ENCODE data around the gene STON2. TPM values are rescaled to one million over a fixed set of nuclear protein-coding genes. Genes with fewer than 3 reads are reported as not detected.
A peak's percentile ranks its signal among the peaks of the same experiment; 100 is the strongest.

STON2 gene
- total RNA-seq, 4 donors from 2014 or later = 69.8 to 202 (median 97.0) TPM

DNA sequence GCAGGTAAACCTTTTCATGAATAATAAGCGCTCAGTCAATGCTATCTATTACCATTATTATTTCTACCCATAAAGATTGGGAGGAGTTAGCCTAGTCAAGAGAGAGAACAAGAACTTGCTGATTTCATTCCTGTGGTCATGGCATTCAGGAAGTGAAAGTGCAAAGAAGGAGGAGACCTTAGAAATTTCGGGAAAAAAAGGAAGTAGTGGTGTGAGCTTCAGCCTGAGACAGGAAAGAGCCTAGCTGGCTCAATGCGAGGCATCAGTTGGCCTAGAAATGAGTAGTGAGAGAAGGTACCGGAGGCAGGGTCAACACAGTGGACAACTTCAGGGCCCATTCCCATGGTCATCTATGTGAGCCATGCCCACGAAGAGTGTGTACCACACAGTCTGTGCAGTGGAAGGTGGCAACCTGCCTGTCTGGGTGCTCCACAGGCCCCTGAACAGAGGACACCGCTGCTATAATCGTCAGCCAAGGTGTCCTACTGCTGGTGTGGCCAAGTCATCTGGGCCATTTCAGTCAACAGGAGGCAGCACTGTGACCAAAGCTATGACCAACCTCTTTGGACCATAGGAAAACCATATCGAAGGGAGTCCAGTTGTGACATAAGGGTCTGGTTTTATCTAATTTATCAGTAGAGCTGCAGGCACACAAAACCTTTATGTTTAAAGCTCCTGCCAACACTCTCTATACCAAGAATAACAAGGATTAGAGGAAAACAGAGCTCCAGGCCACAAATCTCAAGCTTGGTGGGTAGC lies 16.2 kb upstream of the STON2 start:
- Histone ChIP-seq H3K9me3 (no peaks in the 10 kb centered on the region), H3K4me1 (peaks cover 0 to 5% of the 10 kb centered on the region in 2 donors), H3K27ac (peak overlapping the region in 1 of 3 donors; percentile 16), H3K4me3 (replicated peaks in 1 of 3) (no peak overlapping the region), H3K36me3 (no peaks in the 10 kb centered on the region), H3K27me3 (no peaks in the 10 kb centered on the region)
- 81 to 91% methylated on average over 8 of the region's 8 CpGs for WGBS, 2 donors
- no peak for DNase-seq
- intact Hi-C loops (cut with DNase I) = no loop called here
- TF ChIP-seq POLR2A (IDR thresholded peaks at IDR 0.05) = no peak
- TF ChIP-seq, protein P1, sequence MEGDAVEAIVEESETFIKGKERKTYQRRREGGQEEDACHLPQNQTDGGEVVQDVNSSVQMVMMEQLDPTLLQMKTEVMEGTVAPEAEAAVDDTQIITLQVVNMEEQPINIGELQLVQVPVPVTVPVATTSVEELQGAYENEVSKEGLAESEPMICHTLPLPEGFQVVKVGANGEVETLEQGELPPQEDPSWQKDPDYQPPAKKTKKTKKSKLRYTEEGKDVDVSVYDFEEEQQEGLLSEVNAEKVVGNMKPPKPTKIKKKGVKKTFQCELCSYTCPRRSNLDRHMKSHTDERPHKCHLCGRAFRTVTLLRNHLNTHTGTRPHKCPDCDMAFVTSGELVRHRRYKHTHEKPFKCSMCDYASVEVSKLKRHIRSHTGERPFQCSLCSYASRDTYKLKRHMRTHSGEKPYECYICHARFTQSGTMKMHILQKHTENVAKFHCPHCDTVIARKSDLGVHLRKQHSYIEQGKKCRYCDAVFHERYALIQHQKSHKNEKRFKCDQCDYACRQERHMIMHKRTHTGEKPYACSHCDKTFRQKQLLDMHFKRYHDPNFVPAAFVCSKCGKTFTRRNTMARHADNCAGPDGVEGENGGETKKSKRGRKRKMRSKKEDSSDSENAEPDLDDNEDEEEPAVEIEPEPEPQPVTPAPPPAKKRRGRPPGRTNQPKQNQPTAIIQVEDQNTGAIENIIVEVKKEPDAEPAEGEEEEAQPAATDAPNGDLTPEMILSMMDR (IDR thresholded peaks at IDR 0.05) = no peak

DNA sequence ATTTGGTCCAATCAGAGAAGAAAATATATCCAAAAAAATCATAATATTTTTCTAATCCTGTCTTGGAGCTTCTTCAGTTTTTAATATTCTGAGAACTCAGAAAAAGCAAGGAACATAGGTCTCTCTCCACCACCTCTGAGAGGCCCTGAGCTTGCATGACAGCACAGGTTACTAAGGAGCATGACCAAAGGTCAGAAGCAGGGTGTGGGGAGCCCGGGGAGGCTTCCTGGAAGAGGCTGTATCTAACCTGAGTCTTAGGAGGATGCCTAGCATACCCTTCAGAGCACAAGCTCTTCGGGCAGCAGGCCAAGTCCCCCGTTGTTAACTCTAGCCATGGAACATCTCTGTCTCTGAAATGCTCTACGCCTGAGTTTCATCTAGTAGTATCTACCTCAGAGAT lies 15.7 kb upstream of the STON2 start:
- Histone ChIP-seq H3K4me1 (peaks cover 0 to 5% of the 10 kb centered on the region in 2 donors), H3K27me3 (no peaks in the 10 kb centered on the region), H3K27ac (peak overlapping the region in 1 of 3 donors; percentile 16), H3K4me3 (replicated peaks in 1 of 3) (no peak overlapping the region), H3K9me3 (no peaks in the 10 kb centered on the region), H3K36me3 (no peaks in the 10 kb centered on the region)
- 84 to 86% methylated on average over 4 of the region's 4 CpGs for WGBS, 2 donors
- intact Hi-C loops (cut with DNase I) = no loop called here
- TF ChIP-seq POLR2A (IDR thresholded peaks at IDR 0.05) = no peak
- TF ChIP-seq, protein P1 (IDR thresholded peaks at IDR 0.05) = no peak
- no peak for DNase-seq

GRCh38 chr14:81414123-81414522 lies 14.0 kb upstream of the STON2 start:
- Histone ChIP-seq H3K4me1 (peaks cover 0 to 5% of the 10 kb centered on the region in 2 donors), H3K4me3 (replicated peaks in 1 of 3) (no peak overlapping the region), H3K9me3 (no peaks in the 10 kb centered on the region), H3K36me3 (no peaks in the 10 kb centered on the region), H3K27me3 (no peaks in the 10 kb centered on the region), H3K27ac (no peak overlapping the region)
- no peak for DNase-seq
- WGBS, 2 donors = 94 to 95% methylated on average over 4 of the region's 4 CpGs
- intact Hi-C loops (cut with DNase I) = no loop called here
- TF ChIP-seq, protein P1 (IDR thresholded peaks at IDR 0.05) = no peak
- TF ChIP-seq POLR2A (IDR thresholded peaks at IDR 0.05) = no peak

DNA sequence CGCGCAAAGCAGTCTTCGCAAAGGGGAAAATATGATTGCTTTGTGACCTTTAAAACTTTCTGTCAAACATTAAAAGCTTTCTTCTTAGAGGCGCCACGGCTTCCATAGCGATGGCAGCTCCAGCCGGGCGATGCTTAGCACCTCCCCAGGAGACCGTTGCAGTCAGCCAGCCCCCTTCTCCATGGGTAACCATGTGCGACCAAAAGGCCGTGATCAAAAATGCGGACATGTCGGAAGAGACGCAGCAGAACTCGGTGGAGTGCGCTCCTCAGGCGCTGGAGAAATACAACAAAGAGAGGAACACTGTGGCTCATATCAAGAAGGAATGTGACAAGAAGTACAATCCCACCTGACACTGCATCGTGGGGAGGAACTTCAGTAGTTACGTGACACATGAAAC lies 12.7 kb upstream of the STON2 start:
- Histone ChIP-seq H3K27me3 (no peaks in the 10 kb centered on the region), H3K27ac (peak overlapping the region; percentile 36 to 85 (median 73)), H3K9me3 (no peaks in the 10 kb centered on the region), H3K4me3 (replicated peaks in 1 of 3) (no peak overlapping the region), H3K36me3 (no peaks in the 10 kb centered on the region), H3K4me1 (peaks cover 10 to 14% of the 10 kb centered on the region in 2 donors)
- TF ChIP-seq, protein P1 (IDR thresholded peaks at IDR 0.05) = no peak
- TF ChIP-seq POLR2A (IDR thresholded peaks at IDR 0.05) = peak in 1 of 2 donors; percentile 65
- intact Hi-C loops (cut with DNase I) = no loop called here
- WGBS, 2 donors = 38 to 47% methylated on average over 19 of the region's 19 CpGs
- peak; percentile 88 to 90 for DNase-seq

DNA sequence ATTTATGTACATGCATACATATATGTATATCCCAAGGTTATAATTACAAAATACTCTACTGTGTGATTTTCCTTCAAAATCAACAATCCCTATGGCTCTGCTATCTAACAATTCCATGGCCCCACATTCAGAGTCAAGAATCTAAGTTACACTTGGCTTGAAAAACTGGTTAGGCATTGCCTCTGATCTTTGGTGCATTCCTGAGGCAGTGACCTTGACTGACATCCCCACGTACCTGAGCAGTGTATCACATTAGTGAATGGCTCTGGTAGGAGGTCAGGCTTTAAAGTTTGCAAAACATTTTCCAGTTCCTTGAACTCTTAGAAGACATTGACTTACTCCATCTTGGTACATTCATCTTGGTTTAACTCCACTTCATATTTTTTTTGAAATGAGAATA lies 8.5 kb upstream of the STON2 start:
- DNase-seq = peak; percentile 64 to 69
- H3K4me3 ChIP-seq (replicated peaks in 1 of 3) = no peak overlapping the region
- no peaks in the 10 kb centered on the region for H3K36me3 ChIP-seq
- H3K4me1 ChIP-seq = peaks cover 24% of the 10 kb centered on the region in 2 donors
- H3K27ac ChIP-seq = peak overlapping the region in 2 of 3 donors; percentile 28 to 32
- no peaks in the 10 kb centered on the region for H3K9me3 ChIP-seq
- intact Hi-C loops (cut with DNase I) = no loop called here
- H3K27me3 ChIP-seq = no peaks in the 10 kb centered on the region
- TF ChIP-seq, protein P1 (IDR thresholded peaks at IDR 0.05) = no peak
- no peak for TF ChIP-seq POLR2A (IDR thresholded peaks at IDR 0.05)
- WGBS, 2 donors = 7 to 31% methylated on average over 1 of the region's 1 CpG
